GM12878 (cell line): Measurements from ENCODE around the gene PIP4K2A.

Experiments
- BHLHE40 ChIP-seq, 2 experiments: fragments of 450-650 bp in 1 of 2; IDR thresholded peaks; 2 replicates each; pipeline ENCODE4 v1.6.1; 2011 to 2017; ENCODE audit warnings: low read depth in 2 of 2, borderline replicate concordance in 1 of 2, improper control_type of control experiment in 1 of 2, low read length in 1 of 2, mild to moderate bottlenecking in 1 of 2
- DPF2 ChIP-seq: fragments of 450-650 bp; IDR thresholded peaks from 2 replicates; pipeline ENCODE4 v1.6.1; 2017; ENCODE audit warnings: mild to moderate bottlenecking
- ETV6 ChIP-seq, 2 experiments: fragments of 450-650 bp in 1 of 2; IDR thresholded peaks in 1 of 2; conservative IDR thresholded peaks in 1 of 2; 2 replicates each; pipeline ENCODE4 v1.6.1; 2014; ENCODE audit warnings: antibody characterized with exemption in 1 of 2, borderline replicate concordance in 1 of 2, low read depth in 1 of 2, mild to moderate bottlenecking in 1 of 2, moderate library complexity in 1 of 2
- EZH2 ChIP-seq: IDR thresholded peaks from 2 replicates; pipeline ENCODE4 v1.6.1; 2012; ENCODE audit warnings: low read depth, mild to moderate bottlenecking, control low read depth, inconsistent platforms, low read length, borderline replicate concordance; ENCODE audit not compliant: control insufficient read depth
- JUNB ChIP-seq: IDR thresholded peaks from 2 replicates; pipeline ENCODE4 v1.6.1; 2016; ENCODE audit warnings: antibody characterized with exemption, mild to moderate bottlenecking
- NBN ChIP-seq: fragments of 450-650 bp; IDR thresholded peaks from 2 replicates; pipeline ENCODE4 v1.6.1; 2016
- NR2C2 ChIP-seq: IDR thresholded peaks from 2 replicates; pipeline ENCODE4 v1.6.1; 2011; ENCODE audit warnings: borderline replicate concordance, low read depth; ENCODE audit not compliant: control insufficient read depth, insufficient read length
- POLR2A ChIP-seq: IDR thresholded peaks from 2 replicates; pipeline ENCODE4 v1.6.1; 2011; ENCODE audit warnings: low read depth, mild to moderate bottlenecking, low read length
- SMAD1 ChIP-seq: fragments of 450-650 bp; IDR thresholded peaks from 2 replicates; pipeline ENCODE4 v1.6.1; 2018; ENCODE audit warnings: mild to moderate bottlenecking, low read depth; ENCODE audit not compliant: partially characterized antibody
- TF ChIP-seq, protein P1 (sequence below), 3 experiments: IDR thresholded peaks in 2 of 3; conservative IDR thresholded peaks in 1 of 3; 2 replicates each; pipeline ENCODE4 v1.5.1; 2011; ENCODE audit warnings: low read depth in 3 of 3, low read length in 3 of 3, mild to moderate bottlenecking in 3 of 3, control low read depth in 2 of 3, moderate library complexity in 2 of 3, inconsistent platforms in 1 of 3, mixed read lengths in 1 of 3; ENCODE audit not compliant: control insufficient read depth in 2 of 3, insufficient read depth in 1 of 3; ENCODE audit errors: extremely low read depth in 1 of 3

- TF ChIP-seq, protein P1, sequence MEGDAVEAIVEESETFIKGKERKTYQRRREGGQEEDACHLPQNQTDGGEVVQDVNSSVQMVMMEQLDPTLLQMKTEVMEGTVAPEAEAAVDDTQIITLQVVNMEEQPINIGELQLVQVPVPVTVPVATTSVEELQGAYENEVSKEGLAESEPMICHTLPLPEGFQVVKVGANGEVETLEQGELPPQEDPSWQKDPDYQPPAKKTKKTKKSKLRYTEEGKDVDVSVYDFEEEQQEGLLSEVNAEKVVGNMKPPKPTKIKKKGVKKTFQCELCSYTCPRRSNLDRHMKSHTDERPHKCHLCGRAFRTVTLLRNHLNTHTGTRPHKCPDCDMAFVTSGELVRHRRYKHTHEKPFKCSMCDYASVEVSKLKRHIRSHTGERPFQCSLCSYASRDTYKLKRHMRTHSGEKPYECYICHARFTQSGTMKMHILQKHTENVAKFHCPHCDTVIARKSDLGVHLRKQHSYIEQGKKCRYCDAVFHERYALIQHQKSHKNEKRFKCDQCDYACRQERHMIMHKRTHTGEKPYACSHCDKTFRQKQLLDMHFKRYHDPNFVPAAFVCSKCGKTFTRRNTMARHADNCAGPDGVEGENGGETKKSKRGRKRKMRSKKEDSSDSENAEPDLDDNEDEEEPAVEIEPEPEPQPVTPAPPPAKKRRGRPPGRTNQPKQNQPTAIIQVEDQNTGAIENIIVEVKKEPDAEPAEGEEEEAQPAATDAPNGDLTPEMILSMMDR (IDR thresholded peaks at IDR 0.05 in 2 of 3, conservative IDR thresholded peaks at IDR 0.05 in 1 of 3; ENCODE audit: control insufficient read depth in 2 of 3, extremely low read depth in 1 of 3, insufficient read depth in 1 of 3, low read depth in 3 of 3, low read length in 3 of 3): no peak
- TF ChIP-seq BHLHE40 (IDR thresholded peaks at IDR 0.05; ENCODE audit: borderline replicate concordance in 1 of 2, low read depth in 2 of 2, low read length in 1 of 2) (no peak), NR2C2 (no peak), DPF2 (no peak), EZH2 (no peak), JUNB (no peak), POLR2A (no peak), NBN (no peak), SMAD1 (no peak), ETV6 (conservative IDR thresholded peaks at IDR 0.05 in 1 of 2, IDR thresholded peaks at IDR 0.05 in 1 of 2; ENCODE audit: borderline replicate concordance in 1 of 2, low read depth in 1 of 2) (no peak)
These were observed 70.2 kb downstream of the PIP4K2A start for GRCh38 chr10:22644222-22644621.
